ENCODE measurements around the gene ELP4.
"Not testable (repeated sequence)": the region's sequence is repeated elsewhere in the genome, so short reads cannot be mapped to it uniquely, and the experiment has no call there.

The ELP4 gene, protein sequence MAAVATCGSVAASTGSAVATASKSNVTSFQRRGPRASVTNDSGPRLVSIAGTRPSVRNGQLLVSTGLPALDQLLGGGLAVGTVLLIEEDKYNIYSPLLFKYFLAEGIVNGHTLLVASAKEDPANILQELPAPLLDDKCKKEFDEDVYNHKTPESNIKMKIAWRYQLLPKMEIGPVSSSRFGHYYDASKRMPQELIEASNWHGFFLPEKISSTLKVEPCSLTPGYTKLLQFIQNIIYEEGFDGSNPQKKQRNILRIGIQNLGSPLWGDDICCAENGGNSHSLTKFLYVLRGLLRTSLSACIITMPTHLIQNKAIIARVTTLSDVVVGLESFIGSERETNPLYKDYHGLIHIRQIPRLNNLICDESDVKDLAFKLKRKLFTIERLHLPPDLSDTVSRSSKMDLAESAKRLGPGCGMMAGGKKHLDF
- total RNA-seq, result 39.5 to 43.1 reads per million in 2 donors

DNA sequence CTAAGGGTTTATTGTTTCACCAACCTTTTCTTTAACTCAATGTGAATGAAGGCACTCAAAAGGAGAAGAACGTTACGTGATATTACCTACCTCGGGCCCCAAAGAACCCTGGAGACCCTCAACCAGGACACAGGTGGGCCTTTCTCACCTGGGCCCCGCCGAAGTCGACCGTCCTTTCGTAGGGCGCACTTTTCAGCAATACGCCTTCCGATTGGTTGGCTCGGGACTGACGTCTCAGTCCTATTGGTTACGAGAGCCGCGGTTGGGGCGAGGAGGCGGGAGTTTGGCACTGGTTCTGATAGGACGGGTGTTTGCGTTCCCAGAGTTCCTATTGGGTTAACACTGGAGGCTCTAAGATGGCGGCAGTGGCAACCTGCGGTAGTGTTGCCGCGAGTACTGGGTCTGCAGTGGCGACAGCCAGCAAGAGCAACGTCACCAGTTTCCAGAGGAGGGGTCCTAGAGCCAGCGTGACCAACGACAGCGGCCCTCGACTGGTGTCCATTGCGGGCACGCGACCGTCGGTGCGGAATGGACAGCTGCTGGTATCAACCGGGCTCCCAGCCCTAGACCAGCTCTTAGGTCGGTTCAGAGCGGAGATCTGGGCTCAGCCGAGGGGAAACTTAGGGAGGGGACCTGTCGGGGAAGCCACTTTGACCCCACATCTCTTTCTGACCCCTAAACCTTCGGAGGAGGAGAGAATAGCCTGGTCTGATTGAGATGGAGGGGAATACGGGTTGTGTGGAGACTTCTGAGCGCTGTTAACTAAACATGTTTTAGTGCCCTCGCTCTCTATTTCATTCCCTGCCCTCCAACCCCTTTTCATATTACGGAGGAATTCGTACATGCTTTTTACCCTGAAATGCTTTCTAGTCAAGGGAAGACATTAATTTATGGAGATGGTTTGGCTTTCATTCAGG is at the start of gene ELP4, which contains the start of gene IMMP1L:
Gene ELP4, plus strand, starts transcription at position 339 of the 917 bp plus-strand sequence. Its CDS starts 18 bp downstream, at position 357.
Gene IMMP1L, minus strand, starts transcription at position 194 of the 917 bp plus-strand sequence. CDS start 46,346 bp downstream, outside the sequence.
- DNase-seq, result peak; percentile 65

DNA sequence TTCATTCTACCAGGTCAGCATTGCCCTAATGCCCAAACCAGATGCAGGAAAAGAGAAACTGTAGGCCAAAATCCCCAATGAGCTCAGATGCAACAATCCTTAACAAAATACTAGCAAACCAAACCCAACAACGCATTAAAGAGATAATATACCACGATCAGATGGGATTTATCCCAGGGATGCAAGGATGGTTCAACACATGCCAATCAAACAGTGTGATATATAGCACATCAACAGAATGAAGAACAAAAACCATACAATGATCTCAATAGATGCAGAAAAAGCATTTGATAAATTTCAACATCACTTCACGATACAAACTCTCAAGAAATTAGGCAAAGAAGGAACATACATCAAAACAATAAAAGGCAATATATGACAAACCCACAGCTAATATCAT is 45.1 kb upstream of the ELP4 start:
- no peak for DNase-seq

DNA sequence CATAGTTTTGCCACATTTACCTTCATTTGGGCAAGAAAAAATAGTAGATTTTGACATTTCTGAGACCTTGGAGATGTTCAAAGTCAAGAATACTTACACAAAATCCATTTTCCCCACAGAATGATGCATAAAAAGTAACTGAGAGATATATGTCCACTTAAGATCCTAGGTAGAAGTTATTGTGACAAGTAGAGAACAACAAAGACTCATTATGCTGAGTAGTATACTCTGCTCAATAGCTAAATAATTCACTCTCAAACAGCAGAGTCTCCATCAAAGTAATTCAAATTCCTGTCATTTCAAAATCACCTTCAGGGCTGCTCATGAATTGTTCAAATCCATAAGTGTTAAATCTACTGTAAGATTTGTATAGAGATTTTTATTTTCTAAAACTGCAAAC is 35.5 kb upstream of the ELP4 start:
- no peak for DNase-seq

DNA sequence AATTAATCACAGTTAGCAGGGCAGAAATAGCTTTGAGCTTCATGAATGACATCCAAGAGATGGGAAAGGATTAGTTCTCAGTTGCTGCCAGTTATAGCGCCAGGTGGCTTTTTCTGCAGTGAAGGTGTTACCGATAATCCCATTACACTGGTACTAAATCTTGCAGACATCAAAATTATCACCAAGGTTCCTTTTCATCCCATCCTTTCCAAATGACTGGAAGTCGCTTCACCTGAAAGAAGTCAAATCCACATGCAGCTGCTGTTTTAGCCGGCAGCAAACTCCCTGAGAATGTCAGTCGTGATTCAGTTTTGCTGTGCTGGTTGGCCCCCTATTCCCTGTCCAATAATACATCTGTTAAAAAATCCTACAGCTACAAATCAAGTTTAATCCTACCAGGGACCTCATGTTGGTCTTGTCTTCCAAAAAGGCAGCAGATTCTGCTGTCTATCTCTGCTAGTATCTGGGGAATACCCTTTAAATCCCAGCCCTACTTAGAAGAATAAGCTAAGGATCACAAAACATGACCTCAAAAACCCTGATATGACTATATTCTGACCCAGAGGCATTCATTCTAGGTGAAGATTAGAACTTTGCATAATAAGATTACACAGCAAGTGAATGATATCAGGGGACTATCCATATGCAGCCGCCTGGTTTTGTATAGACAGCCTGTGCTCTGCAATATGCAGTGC is 31.9 kb upstream of the ELP4 start:
- DNase-seq, result no peak

DNA sequence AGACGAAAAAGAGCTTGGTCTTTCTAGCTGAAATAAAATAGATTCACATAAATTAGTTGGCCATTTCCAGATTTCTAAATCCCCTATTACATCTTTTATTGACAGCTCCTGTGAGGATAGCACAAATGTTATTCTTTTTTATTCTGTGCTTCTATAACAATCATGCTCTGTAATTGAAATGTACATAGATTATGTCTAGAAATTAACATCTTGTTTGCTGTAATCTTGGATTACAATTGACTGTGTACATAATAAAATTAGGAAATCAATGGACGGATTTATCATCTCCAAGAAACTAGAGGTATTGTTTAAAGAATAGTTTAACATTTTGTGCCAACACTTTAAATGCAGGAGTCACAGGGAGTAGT is 31.4 kb upstream of the ELP4 start:
- no peak for DNase-seq

DNA sequence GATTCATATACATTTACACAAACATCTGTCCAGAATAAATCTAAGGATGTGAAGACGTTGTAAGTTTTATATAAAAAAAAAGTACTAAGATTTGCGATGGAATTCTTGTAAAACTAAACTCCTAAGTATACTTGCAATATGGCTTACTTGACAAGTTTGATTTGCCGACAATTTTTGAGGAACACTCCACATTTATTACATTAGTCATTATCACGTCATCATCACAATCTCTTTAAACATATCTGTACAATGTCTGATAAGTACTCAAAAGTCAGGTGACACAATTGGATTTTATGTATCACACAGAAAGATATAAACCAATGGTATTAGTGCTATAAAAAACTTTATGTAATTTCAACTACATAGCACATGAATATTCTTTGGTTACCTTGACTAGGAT is 30.5 kb upstream of the ELP4 start:
- no peak for DNase-seq

DNA sequence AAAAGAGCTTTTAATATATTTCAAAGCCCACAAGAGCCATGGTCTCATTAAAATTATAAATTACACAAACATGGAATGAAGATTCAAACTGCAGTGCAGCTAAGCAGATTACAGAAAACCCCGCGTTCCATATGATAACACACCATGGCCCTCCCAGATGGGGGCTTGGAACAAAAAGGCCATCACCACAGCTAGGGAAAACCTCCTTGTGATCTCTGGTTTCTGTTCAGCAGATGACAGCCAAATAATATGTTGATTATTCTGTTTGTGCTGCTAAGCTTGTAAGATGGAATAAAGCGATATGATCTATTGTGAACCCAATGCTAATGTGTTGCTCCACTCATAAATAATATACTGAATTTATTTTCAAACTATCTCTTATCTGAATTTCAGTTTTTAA is 28.6 kb upstream of the ELP4 start:
- no peak for DNase-seq

DNA sequence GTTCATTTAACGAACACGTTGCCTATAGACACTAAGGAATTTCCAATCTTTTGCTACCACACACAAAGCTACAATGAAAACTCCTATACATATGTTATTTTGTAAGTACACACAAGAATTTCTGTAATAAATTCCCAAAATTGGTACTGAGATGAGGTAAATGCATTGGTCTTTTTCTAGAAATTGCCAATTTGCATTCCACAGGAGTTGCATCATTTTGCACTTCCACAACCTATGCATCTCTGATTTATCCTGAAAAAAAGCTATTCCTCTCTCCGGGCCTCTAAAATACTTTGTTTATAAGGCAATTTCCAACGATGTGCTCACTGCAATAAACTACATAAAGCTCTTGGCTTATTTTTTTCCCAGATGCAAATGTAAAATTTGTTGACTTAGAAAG is 25.1 kb upstream of the ELP4 start:
- DNase-seq, result no peak

DNA sequence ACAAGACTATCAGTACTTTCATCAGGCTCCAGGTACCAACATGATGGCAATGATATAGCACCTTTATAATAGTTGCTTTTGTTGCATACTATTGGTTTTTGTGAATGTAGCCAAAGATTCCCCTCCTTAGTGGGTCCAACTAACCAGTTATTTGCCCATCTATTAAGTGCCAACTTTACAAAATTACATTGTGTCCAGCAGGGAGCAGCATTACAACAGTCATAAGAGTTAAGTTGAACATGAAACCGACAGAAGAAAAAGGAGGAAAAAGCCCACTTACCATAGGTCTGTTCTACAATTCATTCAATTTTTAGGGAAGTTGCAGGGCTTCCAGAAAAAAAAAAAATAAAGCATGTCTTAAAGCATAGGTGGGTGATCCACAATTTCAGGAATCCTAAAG is 21.7 kb upstream of the ELP4 start:
- no peak for DNase-seq

DNA sequence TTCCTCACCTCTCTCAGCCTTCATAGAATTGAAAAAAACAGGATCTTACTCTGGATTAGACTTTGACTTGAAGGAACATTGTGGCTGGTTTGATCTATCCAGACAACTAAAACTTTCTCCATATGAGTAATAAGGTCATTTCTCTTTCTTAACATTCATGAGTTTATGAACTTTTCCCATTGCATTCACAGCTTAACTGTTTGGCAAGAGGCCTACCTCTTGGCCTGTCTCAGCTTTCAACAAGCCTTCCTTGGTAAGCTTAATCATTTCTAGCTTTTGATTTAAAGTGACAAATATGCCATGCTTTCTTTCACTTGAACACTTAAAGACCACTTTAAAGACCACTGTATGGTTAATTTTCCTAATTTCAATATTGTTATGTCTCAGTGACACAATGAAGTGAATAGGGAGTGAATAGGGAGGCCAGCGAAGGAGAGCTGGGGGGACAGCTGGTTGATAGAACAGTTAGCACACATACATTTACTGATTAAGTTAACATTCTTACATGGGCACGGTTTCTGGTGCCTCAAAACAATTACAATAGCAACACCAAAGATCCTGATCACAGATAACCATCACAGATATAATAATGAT is 17.1 kb upstream of the ELP4 start:
- DNase-seq, result no peak

DNA sequence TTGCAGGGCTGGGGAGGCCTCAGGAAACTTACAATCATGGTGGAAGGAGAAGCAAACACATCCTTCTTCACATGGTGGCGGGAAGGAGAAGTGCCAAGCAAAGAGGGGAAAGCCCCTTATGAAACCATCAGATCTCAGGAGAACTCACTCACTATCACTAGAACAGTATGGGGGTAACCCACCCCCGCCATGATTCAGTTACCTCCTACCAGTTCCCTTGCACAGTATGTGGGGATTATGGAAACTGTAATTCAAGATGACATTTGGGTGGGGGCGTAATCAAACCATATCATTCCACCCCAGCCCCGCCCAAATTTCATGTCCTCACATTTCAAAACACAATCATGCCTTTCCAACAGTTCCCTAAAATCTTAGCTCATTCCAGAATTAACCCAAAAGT is 16.3 kb upstream of the ELP4 start:
- DNase-seq, result no peak

DNA sequence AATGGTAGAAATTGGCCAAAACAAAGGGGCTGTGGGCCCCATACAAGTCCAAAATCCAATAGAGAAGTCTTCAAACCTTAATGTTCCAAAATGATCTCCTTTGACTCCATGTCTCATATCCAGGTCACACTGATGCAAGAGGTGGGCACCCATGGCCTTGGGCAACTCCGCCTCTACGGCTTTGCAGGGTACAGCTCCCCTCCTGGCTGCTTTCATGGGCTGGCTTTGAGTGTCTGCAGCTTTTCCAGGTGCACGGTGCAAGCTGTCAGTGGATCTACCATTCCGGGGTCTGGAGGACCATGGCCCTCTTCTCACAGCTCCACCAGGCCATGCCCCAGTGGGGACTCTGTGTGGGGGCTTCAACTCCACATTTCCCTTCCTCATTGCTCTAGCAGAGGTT is 15.8 kb upstream of the ELP4 start:
- DNase-seq, result not testable (repeated sequence)

DNA sequence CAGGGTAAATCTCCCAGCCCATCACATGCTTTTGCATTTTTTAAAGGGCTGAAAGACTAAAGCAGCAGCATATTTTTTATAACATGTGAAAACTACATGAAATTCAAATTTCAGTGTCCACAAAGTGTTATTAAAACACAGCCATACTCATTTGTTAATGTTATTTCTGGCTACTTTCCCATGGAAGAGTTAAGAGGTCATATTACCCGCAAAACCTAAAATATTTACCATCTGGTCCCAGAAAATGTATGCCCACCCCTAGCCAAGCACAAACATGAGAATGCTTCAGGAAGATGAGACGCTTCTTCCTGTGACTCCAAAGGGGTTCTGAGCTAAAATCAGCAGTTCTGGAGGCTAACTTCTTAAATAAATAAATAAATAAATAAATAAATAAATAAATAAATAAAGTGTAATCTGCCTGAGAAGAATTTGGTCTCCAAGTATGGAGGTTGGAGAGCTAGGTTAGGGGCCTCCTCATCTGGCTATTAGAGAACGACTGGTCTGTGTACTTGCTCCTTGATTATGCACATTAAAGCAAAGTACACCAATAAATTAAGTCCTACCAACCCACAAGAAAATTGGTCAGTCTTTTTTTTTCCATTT is 9.9 kb upstream of the ELP4 start:
- no peak for DNase-seq

DNA sequence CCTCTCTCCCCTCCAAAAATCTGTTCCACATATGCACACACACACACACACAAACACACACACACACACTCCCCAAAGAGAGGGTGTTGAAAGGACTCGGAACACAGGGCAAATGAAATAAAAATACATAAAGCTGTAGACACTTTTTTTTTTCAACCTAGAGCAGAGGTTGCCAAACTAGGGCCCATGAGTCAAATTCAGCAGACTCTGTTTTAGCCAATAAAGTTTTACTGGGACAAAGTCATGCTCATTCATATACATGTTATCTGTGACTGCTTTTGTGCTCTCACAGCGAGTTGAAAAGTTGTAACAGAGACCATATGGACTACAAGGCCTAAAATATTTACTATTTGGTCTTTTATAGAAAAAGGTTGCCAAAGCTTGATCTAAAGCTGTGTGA is 9.0 kb upstream of the ELP4 start:
- no peak for DNase-seq

DNA sequence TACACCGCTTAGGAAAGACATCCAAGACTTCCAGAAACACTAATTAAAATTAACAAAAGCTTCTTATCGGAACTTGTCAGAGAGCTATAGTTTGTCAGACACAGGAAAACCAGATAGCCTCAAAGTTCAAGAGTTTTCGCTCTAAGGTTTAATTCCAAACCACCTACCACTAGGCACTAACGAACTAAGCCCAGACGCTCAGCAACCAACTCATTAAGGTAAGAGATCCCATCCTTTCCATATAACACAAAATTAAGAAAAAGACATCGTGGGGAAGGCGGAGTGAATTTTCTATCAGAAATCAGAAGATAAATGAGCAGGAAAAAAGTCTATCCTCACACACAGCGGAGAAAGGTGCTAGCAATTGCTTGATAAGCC is 527 bp upstream of the ELP4 start:
- no peak for DNase-seq

DNA sequence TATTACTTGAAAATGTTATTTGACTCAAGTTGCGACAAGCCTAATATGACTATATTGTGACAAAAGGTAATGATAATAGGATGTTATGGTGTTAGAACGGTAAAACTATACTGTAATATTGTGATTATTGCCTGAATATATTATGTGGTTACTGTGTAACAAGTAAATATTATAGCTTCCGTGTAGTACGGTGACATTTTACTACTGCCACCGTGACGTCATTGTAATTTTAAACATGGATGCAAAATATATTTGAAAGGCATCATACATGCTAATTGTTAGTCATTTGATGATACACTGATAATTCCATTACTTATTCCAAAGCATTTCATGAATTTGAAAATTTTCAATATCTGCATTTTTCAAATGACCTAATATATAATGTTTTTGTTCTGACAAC is 2.5 kb downstream of the ELP4 start:
- no peak for DNase-seq

DNA sequence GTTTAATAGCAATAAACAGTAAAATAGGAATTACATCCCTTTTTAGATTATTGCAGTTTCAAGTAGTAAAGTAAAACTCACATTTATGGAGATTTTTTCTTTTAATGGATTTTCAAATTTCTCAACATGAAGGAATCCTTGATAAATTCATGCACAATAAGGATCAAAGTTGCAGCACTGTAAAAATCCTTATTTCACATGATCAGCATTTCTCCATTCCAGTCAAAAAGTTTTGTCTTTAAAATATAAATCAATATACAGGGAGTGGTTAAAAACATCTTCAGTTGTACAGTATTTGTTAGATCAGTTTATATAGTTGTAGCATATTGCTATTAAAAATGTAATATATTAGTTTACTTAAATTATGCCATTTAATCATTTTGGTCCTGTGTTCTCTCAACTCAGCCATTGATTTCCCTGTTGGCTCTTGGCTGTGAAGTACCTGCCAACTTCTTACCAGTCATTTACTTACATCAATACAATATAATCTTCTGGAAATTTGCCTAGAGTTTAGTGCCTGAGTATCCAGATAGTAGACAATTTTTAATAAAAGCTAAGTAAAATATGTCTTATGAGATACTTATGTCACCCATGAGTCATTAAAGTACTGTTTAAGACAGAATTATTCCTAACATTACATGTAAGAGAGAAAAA is 12.1 kb downstream of the ELP4 start:
- no peak for DNase-seq

DNA sequence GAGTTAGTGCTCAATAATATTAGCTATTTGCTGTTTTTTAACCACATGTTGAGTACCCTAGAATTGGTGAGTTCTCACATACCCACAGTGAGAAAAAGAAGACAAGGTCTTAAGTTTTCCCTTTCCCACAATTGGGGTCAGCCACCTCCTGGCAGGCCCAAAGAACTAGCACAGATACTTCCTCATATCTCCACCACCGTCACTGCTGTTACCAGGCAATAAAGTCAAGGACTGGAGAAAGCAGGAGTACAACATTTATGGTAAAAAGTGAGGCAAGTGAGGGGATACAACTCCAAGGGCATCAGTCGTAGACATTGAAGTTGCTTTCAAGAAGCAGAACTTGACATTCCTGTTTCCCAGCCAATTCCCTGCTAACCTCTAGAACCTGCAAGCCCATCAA is 19.6 kb downstream of the ELP4 start:
- DNase-seq, result no peak

DNA sequence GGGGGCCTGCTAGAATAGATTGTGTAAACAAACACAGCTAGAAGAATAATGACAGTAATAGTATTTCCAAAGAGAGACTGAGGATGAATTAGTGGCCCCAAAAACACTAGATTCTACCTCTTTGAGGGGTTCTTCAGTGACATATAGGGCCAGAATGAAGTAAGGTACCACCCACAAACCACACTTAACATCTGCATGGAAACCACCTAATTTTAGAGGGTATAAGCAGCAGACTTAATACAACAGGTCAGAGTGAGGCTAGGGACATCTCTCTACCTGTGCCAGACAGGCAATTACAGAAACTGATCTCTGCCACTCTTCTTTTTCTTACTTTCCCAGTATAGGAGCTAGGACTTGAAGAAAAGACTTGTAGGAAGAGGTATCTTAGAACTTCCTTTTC is 20.1 kb downstream of the ELP4 start:
- no peak for DNase-seq

DNA sequence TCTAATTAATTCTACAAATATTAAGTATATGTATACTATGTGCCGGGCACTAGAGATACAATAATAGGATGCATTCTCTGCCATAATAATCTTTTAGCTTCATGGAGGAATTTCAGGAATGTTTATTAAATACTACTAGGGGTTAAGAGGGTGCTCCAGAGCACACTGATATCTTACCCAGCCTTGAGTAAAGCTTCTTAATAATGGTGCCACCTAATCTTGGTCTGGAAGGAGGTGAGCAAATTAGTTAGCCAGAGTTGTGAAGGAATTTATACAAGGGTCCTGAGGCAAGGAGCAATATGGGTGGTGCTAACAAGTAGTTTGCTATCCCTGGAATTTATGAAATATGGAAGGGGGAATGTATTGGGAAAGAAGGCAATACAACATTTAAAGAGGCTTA is 21.7 kb downstream of the ELP4 start:
- DNase-seq, result no peak

DNA sequence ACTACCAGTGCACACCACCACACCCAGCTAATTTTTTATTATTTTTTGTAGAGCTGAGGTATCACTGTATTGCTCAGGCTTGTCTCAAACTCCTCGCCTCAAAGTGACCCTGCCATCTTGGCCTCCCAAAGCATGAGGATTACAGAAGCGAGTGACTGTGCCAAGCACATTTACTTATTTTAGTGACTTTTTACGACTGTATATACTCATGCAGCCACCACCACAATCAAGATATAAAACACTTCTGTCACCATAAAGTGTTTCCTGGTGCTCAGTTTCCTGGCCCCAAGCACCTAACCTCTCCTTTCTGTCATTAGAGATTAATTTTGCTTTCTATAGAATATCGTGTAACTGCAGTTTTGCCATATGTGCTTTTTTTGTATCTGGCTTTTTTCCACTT is 25.9 kb downstream of the ELP4 start:
- DNase-seq, result no peak

DNA sequence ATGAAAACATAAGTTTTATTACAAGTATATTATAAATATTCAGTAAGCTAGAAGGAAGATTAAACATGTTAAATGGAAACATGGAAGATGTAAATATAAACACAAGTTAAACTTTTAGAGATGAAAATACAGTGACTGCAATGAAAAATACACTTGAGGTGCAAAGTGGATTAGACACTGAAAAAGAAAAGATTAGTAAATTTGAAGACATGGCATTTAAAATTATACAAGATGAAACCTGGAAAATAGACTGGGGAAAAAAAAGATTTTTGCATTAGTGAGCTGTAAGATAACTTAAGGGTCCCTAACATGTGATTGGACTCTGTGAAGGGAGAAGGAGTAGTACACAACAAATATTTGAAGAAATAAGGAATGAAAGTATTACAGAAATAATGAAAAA is 33.3 kb downstream of the ELP4 start:
- DNase-seq, result no peak

Data from activated gamma-delta T cell (primary cell).